Transverse colon (tissue), 4 donors: ENCODE data around the gene MROH2A. TPM values are rescaled to one million over a fixed set of nuclear protein-coding genes. Genes with fewer than 3 reads are reported as not detected.

Source experiments
- DNase-seq: peaks from one replicate; pipeline ENCODE4 v3.0.0-alpha.2; 2019
- H3K27ac ChIP-seq, 4 donors: fragments of 200-600 bp; sonication (generic); 2 replicates each; pipeline ENCODE4 v1.5.1; 2016 to 2018; ENCODE audit warnings: inconsistent platforms in 4 of 4
- H3K27me3 ChIP-seq: fragments of 200-600 bp; sonication (generic); 2 replicates; pipeline ENCODE4 v1.5.1; 2017; ENCODE audit warnings: inconsistent platforms
- H3K36me3 ChIP-seq, 4 donors: fragments of 200-600 bp; sonication (generic); 2 replicates each; pipeline ENCODE4 v1.5.1; 2017 to 2019; ENCODE audit warnings: inconsistent platforms in 4 of 4
- H3K4me1 ChIP-seq, 4 donors: fragments of 200-600 bp; sonication (generic); 2 replicates each; pipeline ENCODE4 v1.5.1; 2017 to 2020; ENCODE audit warnings: inconsistent platforms in 4 of 4
- H3K4me3 ChIP-seq, 4 donors: fragments of 200-600 bp; sonication (generic); 1 replicate in 1 of 4; 2 replicates in 3 of 4; pipeline versions ENCODE4 v1.5.1 to v1.6.1; 2017 to 2019; ENCODE audit warnings: inconsistent platforms in 4 of 4
- H3K9me3 ChIP-seq, 2 donors: fragments of 200-600 bp; sonication (generic); 2 replicates each; pipeline ENCODE4 v1.5.1; 2017 to 2019; ENCODE audit warnings: inconsistent platforms in 2 of 2
- CTCF ChIP-seq, 5 experiments: fragments of 200-600 bp in 3 of 5; fragments of 450-650 bp in 2 of 5; sonication (generic) in 3 of 5; IDR thresholded peaks; 1 replicate in 2 of 5; 2 replicates in 3 of 5; pipeline ENCODE4 v1.5.1; 2016 to 2017; ENCODE audit warnings: antibody characterized with exemption in 5 of 5, inconsistent platforms in 3 of 5, mild to moderate bottlenecking in 2 of 5, moderate library complexity in 1 of 5
- EP300 ChIP-seq: sonication (generic); formaldehyde crosslinking; IDR thresholded peaks from one replicate; pipeline ENCODE4 v1.6.1; 2017; ENCODE audit warnings: antibody characterized with exemption, low read depth
- POLR2A ChIP-seq: fragments of 450-650 bp; IDR thresholded peaks from one replicate; pipeline ENCODE4 v1.6.1; 2016; ENCODE audit warnings: antibody characterized with exemption, mild to moderate bottlenecking, moderate library complexity
- POLR2AphosphoS5 ChIP-seq, 3 donors: sonication (generic); formaldehyde crosslinking; IDR thresholded peaks; one replicate each; pipeline ENCODE4 v1.6.1; 2016; ENCODE audit warnings: antibody characterized with exemption in 3 of 3
- WGBS, 2 donors: methylation state at CpG; one replicate each; pipeline ENCODE4 v1.1.5; 2018; ENCODE audit warnings: low coverage in 1 of 2; 5-methylcytosine and 5-hydroxymethylcytosine counted together
- in situ Hi-C, 4 donors: fragments of 200-750 bp; cut with MboI; loops; one replicate each; pipeline versions ENCODE4 v1.15.0 to v1.15.1; 2017; ENCODE audit warnings: low sequenced_read_pairs in 3 of 4, low pct_ligation_motif_present in 1 of 4, low pct_unique_long_range_greater_than_20kb in 1 of 4
- intact Hi-C: fragments of 100-400 bp; cut with DNase I; formaldehyde crosslinking; loops from one replicate; pipeline ENCODE4 v1.15.1; 2023; ENCODE audit warnings: low total_unique reads
- total RNA-seq, 4 donors: library from RNA; depleted of rRNA; stranded (reverse); fragments of >200 nt; gene quantifications; one replicate each; pipeline ENCODE4 v1.1.0, GENCODE V29; 2016

MROH2A gene
- total RNA-seq, 4 donors from 2014 or later: 0.14 TPM; not detected in 3

- Histone ChIP-seq H3K4me1 (no peaks in the 10 kb centered on the region), H3K4me3 (no peak overlapping the region), H3K27me3 (no peaks in the 10 kb centered on the region), H3K9me3 (no peaks in the 10 kb centered on the region), H3K36me3 (no peaks in the 10 kb centered on the region), H3K27ac (no peak overlapping the region)
- in situ Hi-C loops: no loop called here
- no peak for DNase-seq
- intact Hi-C loops: no loop called here
- TF ChIP-seq EP300 (no peak), CTCF (IDR thresholded peaks at IDR 0.05) (no peak), POLR2A (no peak), POLR2AphosphoS5 (IDR thresholded peaks at IDR 0.05) (no peak)
- WGBS, 2 donors: 73% methylated on average over 10 of the region's 10 CpGs; no CpG with 5 or more reads in 1 of the 2 donors
Measured at GRCh38 chr2:233807966-233808935, 30.1 kb downstream of the MROH2A start.

- TF ChIP-seq POLR2A: no peak
- TF ChIP-seq CTCF (IDR thresholded peaks at IDR 0.05): no peak
- 72% methylated on average over 6 of the region's 6 CpGs; no CpG with 5 or more reads in 1 of the 2 donors for WGBS, 2 donors
- Histone ChIP-seq H3K36me3 (no peaks in the 10 kb centered on the region), H3K9me3 (no peaks in the 10 kb centered on the region), H3K27ac (no peak overlapping the region), H3K27me3 (no peaks in the 10 kb centered on the region), H3K4me3 (no peak overlapping the region), H3K4me1 (no peaks in the 10 kb centered on the region)
- intact Hi-C loops: no loop called here
- no peak for DNase-seq
- in situ Hi-C loops: no loop called here
Measured at GRCh38 chr2:233810385-233810784, 32.3 kb downstream of the MROH2A start.

DNA sequence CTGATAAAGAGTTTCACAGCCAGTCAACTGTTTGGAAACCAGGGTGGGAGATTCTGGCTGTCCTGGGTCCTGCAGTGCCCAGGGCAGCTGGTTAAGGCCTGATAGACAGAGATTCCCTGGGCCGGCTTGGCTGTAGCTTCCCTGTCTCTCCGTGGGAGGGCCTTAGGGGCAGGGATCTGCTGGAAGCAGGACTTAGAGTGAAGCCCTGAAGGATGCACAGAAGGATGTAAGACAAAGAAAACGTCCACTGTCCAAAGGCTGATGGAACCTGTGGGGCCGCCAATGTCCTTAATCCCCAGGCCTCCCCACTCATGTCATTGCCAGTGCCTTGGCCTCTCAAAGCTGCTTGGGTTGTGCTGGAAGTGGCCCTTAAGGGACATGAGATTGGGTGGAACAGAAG lies 33.0 kb downstream of the MROH2A start:
- intact Hi-C loops: no loop called here

GRCh38 chr2:233811732-233812131 lies 33.6 kb downstream of the MROH2A start:
- no peak for DNase-seq
- WGBS, 2 donors: 91% methylated on average over 8 of the region's 8 CpGs; no CpG with 5 or more reads in 1 of the 2 donors
- H3K36me3 ChIP-seq: no peaks in the 10 kb centered on the region
- no peak overlapping the region for H3K4me3 ChIP-seq
- H3K27me3 ChIP-seq: no peaks in the 10 kb centered on the region
- H3K4me1 ChIP-seq: no peaks in the 10 kb centered on the region
- no peak overlapping the region for H3K27ac ChIP-seq
- intact Hi-C loops (no loop called here), in situ Hi-C loops (no loop called here)
- TF ChIP-seq POLR2A (no peak), EP300 (no peak), POLR2AphosphoS5 (IDR thresholded peaks at IDR 0.05) (no peak), CTCF (IDR thresholded peaks at IDR 0.05) (no peak)
- no peaks in the 10 kb centered on the region for H3K9me3 ChIP-seq

More for the DNA sequence above, 33.0 kb downstream of the MROH2A start:
- Histone ChIP-seq H3K4me3 (no peak overlapping the region), H3K4me1 (no peaks in the 10 kb centered on the region), H3K27me3 (no peaks in the 10 kb centered on the region), H3K36me3 (no peaks in the 10 kb centered on the region), H3K27ac (no peak overlapping the region), H3K9me3 (no peaks in the 10 kb centered on the region)
- in situ Hi-C loops: no loop called here
- no peak for DNase-seq
- WGBS, 2 donors: 77% methylated on average over 4 of the region's 4 CpGs; no CpG with 5 or more reads in 1 of the 2 donors
- TF ChIP-seq POLR2A (no peak), EP300 (no peak)
